Measurements from ENCODE around the gene PLXNA4.

Gene PLXNA4

GRCh38 chr7:132230462-132230861, 345.8 kb downstream of the PLXNA4 start:
- no peaks in the 10 kb centered on the region for H3K9me3 Mint-ChIP-seq
- no peak overlapping the region for H3K4me3 Mint-ChIP-seq
- H3K27ac Mint-ChIP-seq: no peak overlapping the region
- H3K27me3 Mint-ChIP-seq: no peaks in the 10 kb centered on the region
- H3K36me3 Mint-ChIP-seq: no peaks in the 10 kb centered on the region
- H3K4me1 Mint-ChIP-seq: no peaks in the 10 kb centered on the region

GRCh38 chr7:132228240-132228639, 348.0 kb downstream of the PLXNA4 start:
- Mint-ChIP-seq H3K4me1 (no peaks in the 10 kb centered on the region), H3K36me3 (no peaks in the 10 kb centered on the region), H3K9me3 (no peaks in the 10 kb centered on the region), H3K27ac (no peak overlapping the region), H3K4me3 (no peak overlapping the region), H3K27me3 (peaks cover 3% of the 10 kb centered on the region)

- H3K9me3 Mint-ChIP-seq: no peaks in the 10 kb centered on the region
- H3K36me3 Mint-ChIP-seq: no peaks in the 10 kb centered on the region
- no peak overlapping the region for H3K4me3 Mint-ChIP-seq
- H3K27me3 Mint-ChIP-seq: peaks cover 3% of the 10 kb centered on the region
- H3K27ac Mint-ChIP-seq: no peak overlapping the region
- no peaks in the 10 kb centered on the region for H3K4me1 Mint-ChIP-seq
Measured at GRCh38 chr7:132226957-132227290, 349.3 kb downstream of the PLXNA4 start.

GRCh38 chr7:132226046-132226956, 350.0 kb downstream of the PLXNA4 start:
- H3K4me1 Mint-ChIP-seq: no peaks in the 10 kb centered on the region
- no peak overlapping the region for H3K27ac Mint-ChIP-seq
- H3K36me3 Mint-ChIP-seq: no peaks in the 10 kb centered on the region
- peaks cover 3% of the 10 kb centered on the region for H3K27me3 Mint-ChIP-seq
- no peak overlapping the region for H3K4me3 Mint-ChIP-seq
- H3K9me3 Mint-ChIP-seq: no peaks in the 10 kb centered on the region

- no peaks in the 10 kb centered on the region for H3K4me1 Mint-ChIP-seq
- H3K9me3 Mint-ChIP-seq: no peaks in the 10 kb centered on the region
- H3K27ac Mint-ChIP-seq: no peak overlapping the region
- H3K27me3 Mint-ChIP-seq: peaks cover 3% of the 10 kb centered on the region
- H3K4me3 Mint-ChIP-seq: no peak overlapping the region
- no peaks in the 10 kb centered on the region for H3K36me3 Mint-ChIP-seq
Measured at GRCh38 chr7:132225216-132226030, 350.8 kb downstream of the PLXNA4 start.

GRCh38 chr7:132221356-132221755, 354.9 kb downstream of the PLXNA4 start:
- Mint-ChIP-seq H3K27ac (no peak overlapping the region), H3K27me3 (peaks cover 3% of the 10 kb centered on the region), H3K4me3 (no peak overlapping the region)

GRCh38 chr7:132220060-132220459, 356.2 kb downstream of the PLXNA4 start:
- H3K9me3 Mint-ChIP-seq: no peaks in the 10 kb centered on the region
- no peaks in the 10 kb centered on the region for H3K4me1 Mint-ChIP-seq
- no peak overlapping the region for H3K4me3 Mint-ChIP-seq
- H3K27me3 Mint-ChIP-seq: peaks cover 3% of the 10 kb centered on the region
- no peaks in the 10 kb centered on the region for H3K36me3 Mint-ChIP-seq
- H3K27ac Mint-ChIP-seq: no peak overlapping the region

More at GRCh38 chr7:132221356-132221755, 354.9 kb downstream of the PLXNA4 start:
- no peaks in the 10 kb centered on the region for H3K36me3 Mint-ChIP-seq
- H3K4me1 Mint-ChIP-seq: no peaks in the 10 kb centered on the region
- no peaks in the 10 kb centered on the region for H3K9me3 Mint-ChIP-seq

GRCh38 chr7:132218876-132219275, 357.4 kb downstream of the PLXNA4 start:
- H3K9me3 Mint-ChIP-seq: no peaks in the 10 kb centered on the region
- H3K36me3 Mint-ChIP-seq: no peaks in the 10 kb centered on the region
- H3K27ac Mint-ChIP-seq: no peak overlapping the region
- no peaks in the 10 kb centered on the region for H3K4me1 Mint-ChIP-seq
- H3K4me3 Mint-ChIP-seq: no peak overlapping the region
- H3K27me3 Mint-ChIP-seq: no peaks in the 10 kb centered on the region

GRCh38 chr7:132216847-132217525, 359.3 kb downstream of the PLXNA4 start:
- H3K36me3 Mint-ChIP-seq: no peaks in the 10 kb centered on the region
- no peaks in the 10 kb centered on the region for H3K27me3 Mint-ChIP-seq
- H3K4me3 Mint-ChIP-seq: no peak overlapping the region
- no peaks in the 10 kb centered on the region for H3K4me1 Mint-ChIP-seq
- no peak overlapping the region for H3K27ac Mint-ChIP-seq
- no peaks in the 10 kb centered on the region for H3K9me3 Mint-ChIP-seq

GRCh38 chr7:132214452-132214851, 361.8 kb downstream of the PLXNA4 start:
- no peaks in the 10 kb centered on the region for H3K27me3 Mint-ChIP-seq
- no peaks in the 10 kb centered on the region for H3K4me1 Mint-ChIP-seq
- no peaks in the 10 kb centered on the region for H3K36me3 Mint-ChIP-seq
- no peak overlapping the region for H3K27ac Mint-ChIP-seq
- no peaks in the 10 kb centered on the region for H3K9me3 Mint-ChIP-seq
- H3K4me3 Mint-ChIP-seq: no peak overlapping the region

GRCh38 chr7:132213583-132213982, 362.7 kb downstream of the PLXNA4 start:
- Mint-ChIP-seq H3K4me1 (no peaks in the 10 kb centered on the region), H3K27me3 (no peaks in the 10 kb centered on the region), H3K4me3 (no peak overlapping the region), H3K36me3 (no peaks in the 10 kb centered on the region), H3K9me3 (no peaks in the 10 kb centered on the region), H3K27ac (no peak overlapping the region)

GRCh38 chr7:132211971-132212370, 364.3 kb downstream of the PLXNA4 start:
- no peaks in the 10 kb centered on the region for H3K4me1 Mint-ChIP-seq
- no peaks in the 10 kb centered on the region for H3K36me3 Mint-ChIP-seq
- no peaks in the 10 kb centered on the region for H3K9me3 Mint-ChIP-seq
- H3K27me3 Mint-ChIP-seq: peaks cover 2% of the 10 kb centered on the region
- H3K27ac Mint-ChIP-seq: no peak overlapping the region
- H3K4me3 Mint-ChIP-seq: no peak overlapping the region

- H3K27me3 Mint-ChIP-seq: peaks cover 2% of the 10 kb centered on the region
Measured at GRCh38 chr7:132210821-132211220, 365.4 kb downstream of the PLXNA4 start.

GRCh38 chr7:132207782-132208181, 368.5 kb downstream of the PLXNA4 start:
- Mint-ChIP-seq H3K4me3 (no peak overlapping the region), H3K27ac (no peak overlapping the region), H3K36me3 (no peaks in the 10 kb centered on the region), H3K4me1 (no peaks in the 10 kb centered on the region), H3K9me3 (no peaks in the 10 kb centered on the region), H3K27me3 (peaks cover 2% of the 10 kb centered on the region)

More at GRCh38 chr7:132210821-132211220, 365.4 kb downstream of the PLXNA4 start:
- no peaks in the 10 kb centered on the region for H3K36me3 Mint-ChIP-seq
- no peak overlapping the region for H3K27ac Mint-ChIP-seq
- H3K9me3 Mint-ChIP-seq: no peaks in the 10 kb centered on the region
- no peaks in the 10 kb centered on the region for H3K4me1 Mint-ChIP-seq
- no peak overlapping the region for H3K4me3 Mint-ChIP-seq

- no peaks in the 10 kb centered on the region for H3K9me3 Mint-ChIP-seq
- no peaks in the 10 kb centered on the region for H3K36me3 Mint-ChIP-seq
- no peaks in the 10 kb centered on the region for H3K4me1 Mint-ChIP-seq
- H3K4me3 Mint-ChIP-seq: no peak overlapping the region
- H3K27ac Mint-ChIP-seq: no peak overlapping the region
- peaks cover 2% of the 10 kb centered on the region for H3K27me3 Mint-ChIP-seq
Measured at GRCh38 chr7:132207211-132207610, 369.1 kb downstream of the PLXNA4 start.

- Mint-ChIP-seq H3K4me1 (no peaks in the 10 kb centered on the region), H3K27ac (no peak overlapping the region), H3K36me3 (no peaks in the 10 kb centered on the region), H3K4me3 (no peak overlapping the region), H3K9me3 (no peaks in the 10 kb centered on the region), H3K27me3 (peaks cover 2% of the 10 kb centered on the region)
Measured at GRCh38 chr7:132206594-132206993, 369.7 kb downstream of the PLXNA4 start.
